Activated naive CD8-positive, alpha-beta T cell treated with anti-CD3 and anti-CD28 coated beads, Interleukin-2, amount 10 ng/mL, durations not matched to agents 7 days and 5 days (primary cell): Measurements from ENCODE around the gene GNL2. TPM values are rescaled to one million over a fixed set of nuclear protein-coding genes. Genes with fewer than 3 reads are reported as not detected.
"Not testable (repeated sequence)": the region's sequence is repeated elsewhere in the genome, so short reads cannot be mapped to it uniquely, and the experiment has no call there.

Experiments
- ATAC-seq: fragments of 150-1000 bp; cut with Tn5 transposase; one replicate; pipeline ENCODE4 v1.10.0; 2021; ENCODE audit warnings: low read depth, moderate library complexity
- POLR2A ChIA-PET: fragments of 350-600 bp; sonication (Branson Sonifier 250); formaldehyde crosslinking; loops from one replicate; lab custom pipeline; 2021; ENCODE audit warnings: antibody characterized with exemption; lab: Charles Lee
- DNase-seq: peaks from one replicate; pipeline ENCODE4 v3.0.0; 2021
- H3K27ac Mint-ChIP-seq: one replicate; pipeline ENCODE4 v1.8.0; 2022; ENCODE audit warnings: mild to moderate bottlenecking, mixed read lengths
- H3K27me3 Mint-ChIP-seq: one replicate; pipeline ENCODE4 v1.8.0; 2022; ENCODE audit warnings: mild to moderate bottlenecking, moderate library complexity, mixed read lengths
- H3K36me3 Mint-ChIP-seq: one replicate; pipeline ENCODE4 v1.8.0; 2021; ENCODE audit warnings: mild to moderate bottlenecking, mixed read lengths
- H3K4me1 Mint-ChIP-seq: one replicate; pipeline ENCODE4 v1.8.0; 2021; ENCODE audit warnings: mixed read lengths
- H3K4me3 Mint-ChIP-seq: one replicate; pipeline ENCODE4 v1.8.0; 2022; ENCODE audit warnings: mild to moderate bottlenecking, moderate library complexity, mixed read lengths
- H3K9me3 Mint-ChIP-seq: one replicate; pipeline ENCODE4 v1.8.0; 2021; ENCODE audit warnings: mixed read lengths
- total RNA-seq, 2 experiments: library from RNA; stranded (reverse); gene quantifications; one replicate each; pipeline ENCODE4 v1.2.3, GENCODE V29; 2021

Gene GNL2
- total RNA-seq, 2 experiments from 2014 or later, result 45.2 to 46.9 TPM

DNA sequence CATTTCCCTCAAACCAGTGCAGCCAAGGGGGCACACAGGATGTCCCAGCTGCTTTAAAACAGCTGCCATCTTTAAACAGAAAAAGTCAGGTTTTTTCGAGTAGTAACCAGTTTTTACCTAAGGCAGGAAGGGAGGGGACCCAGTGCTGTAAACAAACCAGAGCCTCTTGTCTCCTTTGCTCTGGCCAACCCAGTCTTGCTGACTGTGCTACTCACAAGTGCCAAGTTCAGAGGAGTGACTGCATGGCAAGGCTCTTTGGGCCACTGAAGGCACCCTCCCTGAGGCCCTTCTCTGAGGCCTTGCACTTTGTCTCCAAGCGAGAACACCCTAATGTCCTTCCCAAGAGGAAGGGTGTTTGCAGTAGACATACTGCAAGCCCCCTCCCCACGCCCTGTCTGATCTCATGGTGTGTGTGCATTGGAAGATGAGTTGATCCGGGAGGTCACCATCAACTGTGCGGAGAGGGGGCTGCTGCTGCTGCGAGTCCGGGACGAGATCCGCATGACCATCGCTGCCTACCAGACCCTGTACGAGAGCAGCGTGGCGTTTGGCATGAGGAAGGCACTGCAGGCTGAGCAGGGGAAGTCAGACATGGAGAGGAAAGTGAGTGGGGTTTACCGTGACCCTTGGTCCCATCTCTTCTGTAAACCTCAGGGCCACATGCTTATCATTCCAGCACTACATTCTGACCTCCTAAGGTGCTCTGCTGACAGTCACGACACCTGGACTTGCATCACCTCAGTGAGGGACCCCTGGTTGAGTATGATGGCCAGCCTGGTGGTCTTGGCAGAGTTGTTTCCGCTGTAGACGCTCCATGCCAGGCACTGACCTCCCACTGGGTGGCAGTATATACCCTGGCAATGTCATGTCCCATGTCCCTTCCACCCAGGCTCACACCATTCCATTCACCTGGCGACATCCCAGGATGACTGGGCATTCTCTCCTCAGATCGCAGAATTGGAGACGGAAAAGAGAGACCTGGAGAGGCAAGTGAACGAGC is 34.3 kb downstream of the GNL2 start:
- H3K36me3 Mint-ChIP-seq, result peaks cover 3% of the 10 kb centered on the region
- peak overlapping the region; percentile 66 for H3K27ac Mint-ChIP-seq
- no peaks in the 10 kb centered on the region for H3K27me3 Mint-ChIP-seq
- no peak for ATAC-seq
- no peaks in the 10 kb centered on the region for H3K9me3 Mint-ChIP-seq
- H3K4me1 Mint-ChIP-seq, result peaks cover 3% of the 10 kb centered on the region
- POLR2A ChIA-PET, result no interaction called here
- H3K4me3 Mint-ChIP-seq, result no peak overlapping the region
- peak; percentile 53 for DNase-seq

DNA sequence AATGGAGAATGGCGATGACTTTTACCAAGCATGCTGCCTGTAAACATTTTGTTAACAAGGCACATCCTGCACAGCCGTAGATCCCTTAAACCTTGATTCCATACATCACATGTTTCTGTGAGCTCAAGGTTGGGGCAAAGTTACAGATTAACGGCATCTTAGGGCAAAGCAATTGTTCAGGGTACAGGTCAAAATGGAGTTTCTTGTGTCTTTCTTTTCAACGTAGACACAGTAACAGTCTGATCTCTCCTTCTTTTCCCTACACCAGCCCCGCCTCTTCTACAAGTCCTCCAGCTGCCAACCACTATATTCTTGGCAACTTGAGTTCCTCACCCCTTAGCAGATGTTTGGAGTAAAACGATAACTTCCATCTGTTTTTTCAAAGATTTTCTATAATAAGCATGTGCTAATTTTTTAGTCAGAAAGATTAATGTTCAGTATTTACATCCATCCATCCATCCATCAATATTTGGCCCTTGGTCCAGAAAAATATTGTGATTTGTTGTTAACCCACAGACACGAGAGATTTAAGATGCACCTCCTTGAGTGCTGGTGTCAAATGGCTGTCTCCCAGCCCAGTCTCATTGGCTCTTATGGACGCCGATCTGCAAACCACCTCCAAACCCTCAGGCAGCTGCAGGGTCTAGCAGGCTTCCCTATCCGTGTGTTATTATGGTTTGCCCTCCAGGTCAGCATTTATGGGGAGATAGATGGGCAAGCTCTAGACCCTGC is 35.2 kb downstream of the GNL2 start:
- Mint-ChIP-seq H3K4me1 (peaks cover 3% of the 10 kb centered on the region), H3K27ac (no peak overlapping the region), H3K36me3 (no peaks in the 10 kb centered on the region), H3K9me3 (no peaks in the 10 kb centered on the region), H3K4me3 (no peak overlapping the region), H3K27me3 (no peaks in the 10 kb centered on the region)
- POLR2A ChIA-PET, result no interaction called here
- DNase-seq (no peak), ATAC-seq (no peak)

DNA sequence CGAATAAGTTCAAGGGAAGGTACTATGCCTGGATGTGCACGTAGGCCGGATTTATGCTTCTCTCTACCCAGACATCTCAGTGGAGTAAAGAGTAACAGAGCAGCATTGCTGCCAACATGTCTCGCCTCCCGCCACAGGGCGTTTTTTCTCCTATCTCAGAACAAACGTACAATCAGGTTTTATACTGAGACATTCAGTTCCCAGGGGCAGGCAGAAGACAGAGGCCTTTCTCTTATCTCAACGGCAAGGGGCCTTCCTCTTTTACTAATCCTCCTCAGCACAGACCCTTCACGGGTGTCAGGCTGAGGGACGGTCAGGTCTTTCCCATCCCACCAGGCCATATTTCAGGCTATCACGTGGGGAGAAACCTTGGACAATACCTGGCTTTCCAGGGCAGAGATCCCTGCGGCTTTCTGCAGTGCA is 35.8 kb downstream of the GNL2 start:
- DNase-seq, H3K27ac Mint-ChIP-seq, H3K27me3 Mint-ChIP-seq, H3K4me1 Mint-ChIP-seq, POLR2A ChIA-PET, H3K4me3 Mint-ChIP-seq, H3K36me3 Mint-ChIP-seq, H3K9me3 Mint-ChIP-seq, ATAC-seq: not testable (repeated sequence)

DNA sequence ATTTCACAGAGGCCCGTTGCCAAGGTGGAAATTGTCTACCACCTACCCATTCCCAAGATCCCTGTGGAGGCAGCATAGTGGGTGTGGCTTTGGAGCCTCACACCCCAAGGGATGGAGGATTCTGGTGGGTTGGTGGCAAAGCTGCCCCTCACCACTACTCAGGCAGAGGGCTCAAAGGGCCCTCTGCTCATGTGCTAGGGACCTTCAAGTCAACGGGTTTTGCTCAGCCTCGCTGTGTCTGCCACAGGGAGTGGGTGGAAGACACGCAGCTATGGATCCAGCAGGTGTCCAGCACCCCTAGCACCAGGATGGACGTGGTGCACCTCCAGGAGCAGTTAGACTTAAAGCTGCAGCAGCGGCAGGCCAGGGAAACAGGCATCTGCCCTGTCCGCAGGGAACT is 36.7 kb downstream of the GNL2 start:
- H3K4me3 Mint-ChIP-seq, result no peak overlapping the region
- peaks cover 5% of the 10 kb centered on the region for H3K4me1 Mint-ChIP-seq
- no peaks in the 10 kb centered on the region for H3K27me3 Mint-ChIP-seq
- no peak for DNase-seq
- POLR2A ChIA-PET, result no interaction called here
- no peak for ATAC-seq
- H3K36me3 Mint-ChIP-seq, result peaks cover 4% of the 10 kb centered on the region
- H3K27ac Mint-ChIP-seq, result no peak overlapping the region
- H3K9me3 Mint-ChIP-seq, result peaks cover 1% of the 10 kb centered on the region

DNA sequence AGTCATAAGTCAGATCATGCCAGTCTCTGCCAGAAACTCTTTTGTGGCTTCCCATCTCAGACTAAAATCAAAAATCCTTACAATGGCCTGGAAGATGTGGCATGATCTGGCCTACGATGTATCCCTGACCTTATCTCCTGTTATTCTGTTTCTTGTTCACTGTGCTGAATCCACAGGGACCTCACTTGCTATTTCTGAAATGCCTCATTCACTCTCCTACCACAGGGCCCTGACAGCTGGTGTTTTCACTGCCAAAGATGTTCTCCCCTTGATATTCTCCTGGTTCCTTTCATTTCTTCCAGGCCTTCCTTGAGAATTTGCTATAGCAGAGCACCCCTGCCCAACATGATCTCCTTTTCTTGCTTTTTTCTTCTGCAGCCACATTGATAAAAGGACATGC is 37.3 kb downstream of the GNL2 start:
- no peaks in the 10 kb centered on the region for H3K27me3 Mint-ChIP-seq
- peaks cover 5% of the 10 kb centered on the region for H3K4me1 Mint-ChIP-seq
- H3K27ac Mint-ChIP-seq, result no peak overlapping the region
- DNase-seq (no peak), ATAC-seq (no peak)
- H3K9me3 Mint-ChIP-seq, result peaks cover 1% of the 10 kb centered on the region
- POLR2A ChIA-PET, result no interaction called here
- H3K36me3 Mint-ChIP-seq, result peaks cover 6% of the 10 kb centered on the region
- no peak overlapping the region for H3K4me3 Mint-ChIP-seq

DNA sequence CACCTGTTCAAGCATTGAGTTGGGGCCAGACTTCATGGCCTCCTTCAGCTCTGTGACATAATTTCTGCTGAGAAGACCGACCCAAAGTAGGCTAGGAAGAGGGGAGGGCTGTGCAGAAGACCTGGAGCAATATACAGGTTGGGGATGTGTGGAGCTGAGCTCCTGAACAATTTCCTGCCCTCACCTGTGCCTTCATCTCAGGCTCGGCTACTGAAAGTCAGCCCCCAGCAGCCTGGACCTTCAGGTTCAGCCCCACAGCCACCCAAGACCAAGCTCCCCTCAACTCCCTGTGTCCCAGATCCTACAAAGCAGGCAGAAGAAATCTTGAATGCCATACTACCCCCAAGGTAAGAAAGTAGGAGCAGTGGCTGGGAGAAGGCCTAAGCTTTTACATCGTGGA is 38.3 kb downstream of the GNL2 start:
- peaks cover 1% of the 10 kb centered on the region for H3K9me3 Mint-ChIP-seq
- ATAC-seq, result no peak
- H3K36me3 Mint-ChIP-seq, result peaks cover 10% of the 10 kb centered on the region
- no peak overlapping the region for H3K4me3 Mint-ChIP-seq
- H3K27me3 Mint-ChIP-seq, result no peaks in the 10 kb centered on the region
- H3K4me1 Mint-ChIP-seq, result peaks cover 13% of the 10 kb centered on the region
- POLR2A ChIA-PET, result no interaction called here
- no peak overlapping the region for H3K27ac Mint-ChIP-seq
- no peak for DNase-seq

DNA sequence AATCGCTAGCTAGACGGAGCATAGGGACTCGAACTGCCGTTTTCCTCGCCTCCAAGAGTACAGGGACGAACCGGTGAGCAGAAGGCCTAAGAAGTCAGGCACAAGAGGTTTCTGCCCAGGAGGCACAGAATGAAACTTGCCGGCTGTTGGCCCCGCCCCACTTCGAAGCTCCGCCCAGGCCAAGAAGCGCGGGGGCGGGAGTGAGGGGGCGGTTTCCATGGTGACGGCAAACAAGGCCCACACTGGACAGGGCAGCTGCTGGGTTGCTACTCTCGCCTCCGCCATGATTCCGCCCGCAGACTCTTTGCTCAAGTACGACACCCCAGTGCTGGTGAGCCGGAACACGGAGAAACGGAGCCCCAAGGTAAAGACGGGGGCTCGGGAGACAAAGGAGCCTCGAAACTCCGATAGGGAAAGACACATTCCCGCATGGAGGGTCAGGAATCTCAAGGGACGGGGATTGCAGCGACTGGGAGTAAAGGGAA is 39.0 kb downstream of the GNL2 start, which contains the start of gene DNALI1:
Gene DNALI1 (plus strand): TSS at position 229 of the 485 bp plus-strand sequence. CDS start 55 bp downstream, at position 284.
- Mint-ChIP-seq H3K27me3 (no peaks in the 10 kb centered on the region), H3K36me3 (peaks cover 16% of the 10 kb centered on the region), H3K27ac (no peak within 1 kb of the TSS), H3K9me3 (peaks cover 1% of the 10 kb centered on the region), H3K4me3 (no peak within 1 kb of the TSS), H3K4me1 (peaks cover 17% of the 10 kb centered on the region)
- no peak for ATAC-seq
- POLR2A ChIA-PET, result interaction anchor here (0.6 kb wide), 1 partner anchor 38 kb away, joined by 3 read pairs; no protein-coding TSS in a partner anchor
- peak; percentile 60 for DNase-seq

DNA sequence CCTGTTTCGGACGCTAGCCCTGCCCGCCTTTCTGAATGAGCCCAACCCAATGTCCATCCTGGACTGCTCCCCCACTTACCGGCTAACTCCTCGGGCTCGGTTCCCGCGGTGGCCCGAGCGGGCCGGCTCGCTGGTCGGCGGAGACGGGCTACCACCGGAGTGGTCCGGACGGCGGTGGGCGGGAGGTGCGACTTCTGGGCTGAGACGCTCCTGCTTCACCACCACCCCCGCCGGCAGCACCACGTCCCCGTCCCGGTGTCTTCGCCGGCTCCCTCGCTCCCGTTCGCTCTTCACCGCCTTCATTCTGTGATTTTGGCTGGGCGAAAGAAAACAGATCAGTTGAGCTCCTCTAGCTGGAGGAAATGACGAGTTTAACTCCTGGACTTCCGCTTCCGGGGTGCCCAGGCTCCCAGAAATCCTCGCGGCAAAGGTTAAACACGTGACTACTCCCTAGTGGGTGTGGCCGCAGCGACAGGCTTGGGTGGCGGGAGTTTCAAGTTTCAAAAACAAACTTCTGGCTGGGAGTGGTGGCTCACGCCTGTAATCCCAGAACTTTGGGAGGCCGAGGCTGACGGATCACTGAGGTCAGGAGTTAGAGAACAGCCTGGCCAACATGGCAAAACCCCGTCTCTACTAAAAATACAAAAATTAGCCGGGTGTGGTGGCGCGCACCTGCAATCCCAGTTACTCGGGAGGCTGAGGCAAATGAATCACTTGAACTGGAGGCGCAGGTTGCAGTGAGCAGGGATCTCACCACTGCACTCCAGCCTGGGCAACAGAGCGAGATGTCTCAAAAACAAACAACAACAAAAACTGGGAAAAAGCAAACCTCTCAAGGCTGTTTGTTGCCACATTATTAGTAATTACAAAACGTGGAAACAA is 41.6 kb downstream of the GNL2 start, which contains the start of gene SNIP1:
Gene SNIP1 (minus strand): TSS at position 367 of the 882 bp plus-strand sequence. CDS start 64 bp downstream, at position 303.
- Mint-ChIP-seq H3K36me3 (peaks cover 33% of the 10 kb centered on the region), H3K9me3 (peaks cover 1% of the 10 kb centered on the region), H3K27me3 (no peaks in the 10 kb centered on the region), H3K4me3 (peak within 1 kb of the TSS; percentile 99), H3K4me1 (peaks cover 29% of the 10 kb centered on the region), H3K27ac (peak within 1 kb of the TSS; percentile 100)
- DNase-seq, result peak; percentile 86
- peak; percentile 88 for ATAC-seq
- POLR2A ChIA-PET, result interaction anchor here (0.9 to 1.7 kb wide), 5 partner anchors 28 to 136 kb away, joined by 3 to 12 read pairs (median 9); partner anchors contain the start of gene MEAF6

DNA sequence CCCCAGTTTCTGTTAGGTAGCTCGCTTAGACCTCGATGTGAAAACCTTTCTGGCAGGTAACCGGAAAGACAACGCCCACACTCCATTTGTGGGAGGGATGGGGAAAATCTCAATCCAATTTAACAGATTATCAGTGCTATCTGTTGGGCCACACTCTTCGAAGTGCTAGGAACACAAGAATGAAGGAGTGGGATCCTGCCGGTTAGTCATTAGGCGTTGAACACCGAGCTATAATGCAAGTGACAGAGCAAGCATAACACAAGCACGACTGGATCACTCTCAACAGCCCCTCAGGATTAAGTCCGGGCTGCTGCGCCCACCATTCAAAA is 42.2 kb downstream of the GNL2 start:
- Mint-ChIP-seq H3K36me3 (peaks cover 35% of the 10 kb centered on the region), H3K4me3 (peak overlapping the region; percentile 99), H3K27ac (peak overlapping the region; percentile 100), H3K9me3 (peaks cover 1% of the 10 kb centered on the region), H3K27me3 (no peaks in the 10 kb centered on the region), H3K4me1 (peaks cover 29% of the 10 kb centered on the region)
- DNase-seq, result no peak
- no peak for ATAC-seq
- POLR2A ChIA-PET, result interaction anchor here (0.9 to 1.7 kb wide), 5 partner anchors 29 to 137 kb away, joined by 3 to 12 read pairs (median 9); partner anchors contain the start of gene MEAF6

DNA sequence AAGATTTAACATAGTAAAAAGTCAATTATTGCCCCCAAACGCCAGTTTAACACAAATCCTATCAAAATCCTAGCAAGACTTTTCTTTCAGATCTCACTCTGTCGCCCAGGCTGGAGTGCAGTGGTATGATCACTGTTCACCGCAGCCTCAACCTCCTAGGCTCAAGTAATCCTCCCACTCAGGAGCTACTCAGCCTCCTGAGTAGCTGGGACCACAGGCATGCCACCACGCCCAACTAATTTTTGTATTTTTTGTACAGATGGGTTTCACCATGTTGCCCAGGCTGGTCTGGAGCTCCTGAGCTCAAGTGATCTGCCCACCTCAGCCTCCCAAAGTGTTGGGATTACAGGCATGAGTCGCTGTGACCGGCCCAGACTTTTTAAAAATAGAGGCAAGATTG is 46.4 kb downstream of the GNL2 start:
- no peak for DNase-seq
- peaks cover 26% of the 10 kb centered on the region for H3K4me1 Mint-ChIP-seq
- no peak for ATAC-seq
- peaks cover 54% of the 10 kb centered on the region for H3K36me3 Mint-ChIP-seq
- H3K27me3 Mint-ChIP-seq, result no peaks in the 10 kb centered on the region
- POLR2A ChIA-PET, result interaction anchor here (0.7 to 1.0 kb wide), 3 partner anchors 30 to 64 kb away, joined by 3 read pairs; no protein-coding TSS in a partner anchor
- peak overlapping the region; percentile 70 for H3K27ac Mint-ChIP-seq
- H3K4me3 Mint-ChIP-seq, result peak overlapping the region; percentile 61
- peaks cover 1% of the 10 kb centered on the region for H3K9me3 Mint-ChIP-seq

DNA sequence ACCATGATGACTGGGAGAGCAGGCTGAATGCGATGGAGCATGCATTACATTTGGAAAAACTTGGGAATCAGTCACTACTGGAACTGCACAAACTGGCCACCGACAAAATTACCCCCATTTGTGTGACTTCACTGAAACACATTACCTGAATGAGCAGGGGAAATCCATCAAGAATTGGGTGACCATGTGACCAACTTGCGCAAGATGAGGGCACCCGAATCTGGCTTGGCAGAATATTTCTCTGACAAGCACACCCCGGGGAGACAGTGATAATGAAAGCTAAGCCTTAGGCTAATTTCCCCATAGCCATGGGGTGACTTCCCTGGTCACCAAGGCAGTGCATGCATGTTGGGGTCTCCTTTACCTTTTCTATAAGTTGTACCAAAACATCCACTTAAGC is 50.7 kb downstream of the GNL2 start:
- Mint-ChIP-seq H3K4me3 (no peak overlapping the region), H3K9me3 (no peaks in the 10 kb centered on the region), H3K36me3 (peaks cover 37% of the 10 kb centered on the region), H3K27ac (no peak overlapping the region), H3K4me1 (peaks cover 7% of the 10 kb centered on the region), H3K27me3 (no peaks in the 10 kb centered on the region)
- no peak for ATAC-seq
- DNase-seq, result no peak
- POLR2A ChIA-PET, result no interaction called here

DNA sequence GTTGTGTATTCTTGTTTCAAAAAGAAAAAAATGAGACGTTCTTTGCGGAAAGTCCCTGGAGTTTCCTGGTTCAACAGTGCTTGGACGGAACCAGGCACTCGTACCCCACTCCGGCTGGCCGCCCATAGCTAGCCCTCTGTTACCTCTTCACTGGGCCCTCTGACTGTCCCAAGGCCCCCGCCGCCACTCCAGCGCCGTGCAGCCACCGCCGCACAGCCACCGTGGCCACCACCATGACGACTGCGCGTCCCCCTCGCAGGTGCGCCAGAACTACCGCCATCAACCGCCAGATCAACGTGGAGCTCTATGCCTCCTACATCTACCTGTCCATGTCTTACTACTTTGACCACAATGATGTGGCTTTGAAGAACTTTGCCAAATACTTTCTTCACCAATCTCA is 51.2 kb downstream of the GNL2 start:
- POLR2A ChIA-PET, result no interaction called here
- Mint-ChIP-seq H3K27ac (peak overlapping the region; percentile 5), H3K4me3 (no peak overlapping the region), H3K9me3 (no peaks in the 10 kb centered on the region), H3K27me3 (no peaks in the 10 kb centered on the region), H3K4me1 (peaks cover 3% of the 10 kb centered on the region), H3K36me3 (peaks cover 34% of the 10 kb centered on the region)
- ATAC-seq, result no peak
- no peak for DNase-seq
